PFSK-1 (cell line): Measurements from ENCODE around the gene RTRAF.

Source experiments
- FOXP2 ChIP-seq: optimal IDR thresholded peaks from 2 replicates; pipeline ENCODE3; 2011; ENCODE audit warnings: borderline replicate concordance, control low read depth, inconsistent platforms; ENCODE audit not compliant: insufficient read depth; ENCODE audit errors: extremely low read length, extremely low read depth
- POLR2AphosphoS5 ChIP-seq: IDR thresholded peaks from 2 replicates; pipeline ENCODE4 v1.6.1; 2012; ENCODE audit warnings: low read depth, mild to moderate bottlenecking, control low read depth, low read length, moderate library complexity
- REST ChIP-seq, 2 experiments: IDR thresholded peaks; 2 replicates each; pipeline versions ENCODE4 v1.6.1 to v1.8.0; 2011 to 2012; ENCODE audit warnings: low read depth in 2 of 2, low read length in 2 of 2, control low read depth in 1 of 2, inconsistent platforms in 1 of 2, mild to moderate bottlenecking in 1 of 2, moderate library complexity in 1 of 2; ENCODE audit not compliant: insufficient read depth in 1 of 2
- SIN3A ChIP-seq: IDR thresholded peaks from 2 replicates; pipeline ENCODE4 v1.6.1; 2012; ENCODE audit warnings: mild to moderate bottlenecking, low read length, moderate library complexity, borderline replicate concordance; ENCODE audit not compliant: insufficient read depth
- TAF1 ChIP-seq: IDR thresholded peaks from 2 replicates; pipeline ENCODE4 v1.6.1; 2012; ENCODE audit warnings: low read length, control low read depth, borderline replicate concordance; ENCODE audit not compliant: insufficient read depth

The RTRAF gene

GRCh38 chr14:52021957-52022600, 32.7 kb downstream of the RTRAF start:
- TF ChIP-seq POLR2AphosphoS5, result no peak

- TF ChIP-seq SIN3A, result no peak
- TF ChIP-seq POLR2AphosphoS5, result no peak
- TF ChIP-seq REST (IDR thresholded peaks at IDR 0.05; ENCODE audit: insufficient read depth in 1 of 2, low read depth in 2 of 2, low read length in 2 of 2), result no peak
- TF ChIP-seq FOXP2, result no peak
- TF ChIP-seq TAF1, result no peak
Measured at GRCh38 chr14:52023518-52023917, 34.2 kb downstream of the RTRAF start.

- no peak for TF ChIP-seq FOXP2
- TF ChIP-seq POLR2AphosphoS5, result no peak
- TF ChIP-seq SIN3A, result no peak
- no peak for TF ChIP-seq REST (IDR thresholded peaks at IDR 0.05; ENCODE audit: insufficient read depth in 1 of 2, low read depth in 2 of 2, low read length in 2 of 2)
- TF ChIP-seq TAF1, result no peak
Measured at GRCh38 chr14:52025310-52025709, 36.0 kb downstream of the RTRAF start.

GRCh38 chr14:52026017-52026660, 36.8 kb downstream of the RTRAF start:
- TF ChIP-seq FOXP2, result no peak
- TF ChIP-seq TAF1, result no peak
- no peak for TF ChIP-seq SIN3A
- no peak for TF ChIP-seq POLR2AphosphoS5
- no peak for TF ChIP-seq REST (IDR thresholded peaks at IDR 0.05; ENCODE audit: insufficient read depth in 1 of 2, low read depth in 2 of 2, low read length in 2 of 2)

- TF ChIP-seq TAF1 (no peak), FOXP2 (no peak), REST (IDR thresholded peaks at IDR 0.05; ENCODE audit: insufficient read depth in 1 of 2, low read depth in 2 of 2, low read length in 2 of 2) (no peak), POLR2AphosphoS5 (no peak), SIN3A (no peak)
Measured at GRCh38 chr14:52026901-52027300, 37.6 kb downstream of the RTRAF start.
